ENCODE results near the gene KRTAP3-2.
"Not testable (repeated sequence)": the region's sequence is repeated elsewhere in the genome, so short reads cannot be mapped to it uniquely, and the experiment has no call there.

Gene KRTAP3-2

DNA sequence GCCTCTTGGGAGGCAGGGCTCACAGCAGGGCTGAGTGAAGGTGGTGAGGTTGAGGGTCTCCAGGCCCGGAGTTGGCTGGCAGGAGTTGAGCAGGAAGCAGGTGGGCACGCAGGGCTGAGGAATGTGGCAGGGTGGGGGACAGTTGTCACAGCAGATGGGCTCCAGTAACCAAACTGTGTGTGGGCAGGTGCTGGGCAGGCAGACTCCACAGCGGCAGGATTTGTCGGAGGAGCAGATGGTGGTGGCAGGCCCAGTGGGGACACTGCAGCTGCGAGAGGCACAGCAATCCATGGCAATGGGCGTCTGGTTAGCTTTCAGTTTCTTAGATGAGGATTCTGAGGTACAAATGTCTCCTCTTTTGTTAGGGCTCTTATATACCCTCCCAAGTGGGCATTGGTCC lies at the start of gene KRTAP3-2:
TSS of gene KRTAP3-2 (minus strand) at position 344 of the 400 bp plus-strand sequence. CDS start at position 291, 53 bp downstream.
- DNase-seq (ENCODE audit: low spot score): not testable (repeated sequence)

DNA sequence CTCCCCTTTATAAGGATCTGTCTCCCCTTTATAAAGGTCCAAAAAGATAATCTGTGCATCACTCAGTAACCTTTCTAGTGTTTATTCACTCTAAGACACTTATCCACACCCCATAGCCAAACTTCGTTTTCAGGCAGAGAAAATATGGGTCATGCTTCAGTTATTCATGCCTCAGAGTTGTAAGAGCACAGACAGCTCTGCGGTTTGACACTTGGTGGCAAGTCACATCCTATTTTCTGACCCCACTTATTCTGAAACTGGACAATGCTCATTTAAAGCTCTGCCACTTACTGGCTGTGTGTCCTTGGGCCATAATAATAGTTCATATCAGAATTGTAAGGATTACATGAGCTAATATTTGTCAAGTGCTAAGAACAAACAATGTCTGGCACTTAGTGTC lies 49.4 kb upstream of the KRTAP3-2 start:
- no peak for DNase-seq (ENCODE audit: low spot score)

DNA sequence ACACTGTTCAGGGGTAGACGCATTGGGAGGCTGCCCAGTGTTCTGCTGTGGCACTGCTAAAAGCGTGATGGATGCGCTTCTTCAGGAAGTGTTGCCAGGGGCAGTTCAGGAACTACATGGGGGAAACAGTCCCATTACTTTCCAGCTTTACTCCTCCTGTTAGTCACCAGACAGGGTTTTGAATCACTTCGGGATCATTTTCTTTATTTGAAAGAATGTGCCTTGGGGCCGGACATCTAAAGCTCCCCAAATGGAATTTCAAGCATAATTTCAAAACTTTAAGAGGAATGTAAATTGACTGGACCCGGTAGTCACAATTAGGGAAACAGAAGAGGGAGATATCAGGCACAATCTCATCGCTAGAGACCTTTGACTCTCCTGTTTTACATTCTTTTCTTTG lies 48.7 kb upstream of the KRTAP3-2 start:
- no peak for DNase-seq (ENCODE audit: low spot score)

DNA sequence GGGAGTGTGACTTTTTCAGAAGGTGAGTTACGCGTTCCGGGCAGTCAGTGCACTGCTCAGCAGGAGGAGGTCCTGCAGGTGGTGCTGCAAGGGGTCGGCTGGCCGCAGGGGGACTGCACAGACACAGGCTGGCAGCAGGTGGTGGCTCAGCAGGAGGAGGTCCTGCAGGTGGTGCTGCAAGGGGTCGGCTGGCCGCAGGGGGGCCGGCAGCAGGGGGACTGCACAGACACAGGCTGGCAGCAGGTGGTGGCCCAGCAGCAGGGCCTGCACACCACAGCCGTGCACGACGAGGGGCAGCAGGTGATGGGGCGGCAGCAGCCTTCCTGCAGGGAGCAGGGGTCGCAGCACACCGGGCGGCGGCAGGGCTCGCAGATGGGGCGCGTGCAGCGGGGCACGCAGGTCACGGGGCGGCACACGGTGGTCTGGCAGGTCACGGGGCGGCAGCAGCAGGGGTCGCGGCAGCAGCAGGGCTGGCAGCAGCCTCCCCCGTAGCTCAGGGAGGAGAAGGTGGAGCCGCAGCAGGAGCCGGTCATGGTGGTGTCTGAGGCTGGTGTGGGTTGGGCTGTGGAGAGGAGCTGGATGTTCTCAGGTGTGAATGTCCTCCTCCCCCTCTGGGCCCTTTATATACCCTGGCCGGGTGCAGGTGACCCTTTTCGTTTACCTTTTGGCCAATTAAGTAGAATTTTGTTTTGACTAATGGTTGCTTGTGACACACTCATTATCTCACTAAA lies 47.2 kb upstream of the KRTAP3-2 start, which contains the start of gene KRTAP2-1:
TSS of gene KRTAP2-1 (minus strand) at position 582 of the 731 bp plus-strand sequence. CDS start at position 533, 49 bp downstream.
- not testable (repeated sequence) for DNase-seq (ENCODE audit: low spot score)

DNA sequence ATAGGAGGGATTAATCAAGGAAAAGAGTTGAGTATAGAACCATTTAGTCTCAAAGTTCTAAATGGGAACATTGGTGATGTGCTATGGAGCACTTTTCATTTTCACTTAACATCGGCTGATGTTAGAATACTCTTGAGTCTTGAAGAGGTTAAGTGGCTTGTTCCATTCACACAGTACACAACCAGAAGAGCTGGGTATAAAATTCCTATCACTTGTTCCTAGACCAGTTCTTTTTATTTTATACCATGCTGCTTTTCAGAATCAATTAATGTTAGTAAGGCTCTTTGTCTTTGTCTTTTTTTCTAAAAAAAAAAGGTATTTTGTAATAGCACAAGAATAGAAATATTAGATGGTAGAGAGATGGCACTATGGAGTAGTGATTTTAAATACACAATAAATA lies 43.2 kb upstream of the KRTAP3-2 start:
- DNase-seq (ENCODE audit: low spot score): no peak

DNA sequence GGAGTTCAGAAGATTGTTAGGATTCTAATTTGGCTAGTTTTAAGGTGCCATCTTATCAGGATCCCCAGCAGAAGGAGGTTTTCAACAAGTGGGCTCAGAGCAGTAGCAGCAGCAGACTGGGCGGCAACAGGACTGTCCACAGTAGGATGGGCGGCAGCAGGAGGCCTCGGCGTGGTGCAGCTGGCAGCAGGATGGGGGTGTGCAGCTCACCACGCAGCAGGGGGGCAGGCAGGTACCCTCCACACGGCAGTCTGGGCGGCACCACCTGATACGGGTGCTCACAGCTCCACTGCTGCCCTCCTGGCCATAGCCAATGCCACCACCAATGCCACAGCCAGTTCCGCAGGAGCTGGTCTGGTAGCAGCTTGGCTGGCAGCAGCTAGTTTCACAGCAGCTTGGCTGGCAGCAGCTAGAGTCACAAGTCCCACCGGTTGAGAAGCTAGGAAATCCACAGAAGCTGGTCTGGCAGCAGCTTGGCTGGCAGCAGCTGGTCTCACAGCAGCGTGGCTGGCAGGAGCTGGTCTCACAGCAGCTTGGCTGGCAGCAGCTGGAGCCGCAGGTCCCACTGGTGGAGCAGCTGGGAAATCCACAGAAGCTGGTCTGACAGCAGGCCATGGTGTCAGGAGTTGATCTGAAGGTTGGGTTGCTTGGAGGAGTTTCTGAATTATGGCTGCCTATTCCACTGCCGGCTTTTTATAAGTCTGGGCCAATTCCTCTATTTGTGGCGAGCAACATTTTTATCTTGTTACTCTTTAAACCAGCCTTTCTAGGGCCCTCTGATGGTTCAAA lies 41.3 kb upstream of the KRTAP3-2 start, which contains the start of gene KRTAP1-1:
TSS of gene KRTAP1-1 (minus strand) at position 668 of the 789 bp plus-strand sequence. CDS start at position 615, 53 bp downstream.
- DNase-seq (ENCODE audit: low spot score): not testable (repeated sequence)

DNA sequence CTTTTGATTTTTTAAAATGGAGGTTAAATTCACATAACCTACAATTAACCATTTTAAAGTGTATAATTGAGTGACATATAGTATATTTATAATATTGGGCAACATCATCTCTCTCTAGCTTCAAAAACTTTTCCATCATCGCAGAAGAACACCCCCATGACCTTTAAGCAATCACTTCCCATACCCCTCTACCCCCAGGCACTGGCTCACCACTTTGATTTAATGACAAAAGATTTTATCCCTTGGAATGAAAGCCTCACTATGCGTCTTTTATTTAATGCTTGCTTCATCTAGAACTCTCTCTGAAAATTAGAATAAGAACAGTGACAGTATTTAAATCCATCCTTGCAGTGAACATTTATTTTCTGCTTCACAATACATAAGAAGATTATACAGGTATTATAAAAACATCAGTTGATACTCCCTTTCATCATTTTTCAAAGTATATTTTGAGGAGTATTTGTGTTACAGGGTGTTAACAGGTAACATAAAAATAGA lies 38.2 kb upstream of the KRTAP3-2 start:
- DNase-seq (ENCODE audit: low spot score): no peak

DNA sequence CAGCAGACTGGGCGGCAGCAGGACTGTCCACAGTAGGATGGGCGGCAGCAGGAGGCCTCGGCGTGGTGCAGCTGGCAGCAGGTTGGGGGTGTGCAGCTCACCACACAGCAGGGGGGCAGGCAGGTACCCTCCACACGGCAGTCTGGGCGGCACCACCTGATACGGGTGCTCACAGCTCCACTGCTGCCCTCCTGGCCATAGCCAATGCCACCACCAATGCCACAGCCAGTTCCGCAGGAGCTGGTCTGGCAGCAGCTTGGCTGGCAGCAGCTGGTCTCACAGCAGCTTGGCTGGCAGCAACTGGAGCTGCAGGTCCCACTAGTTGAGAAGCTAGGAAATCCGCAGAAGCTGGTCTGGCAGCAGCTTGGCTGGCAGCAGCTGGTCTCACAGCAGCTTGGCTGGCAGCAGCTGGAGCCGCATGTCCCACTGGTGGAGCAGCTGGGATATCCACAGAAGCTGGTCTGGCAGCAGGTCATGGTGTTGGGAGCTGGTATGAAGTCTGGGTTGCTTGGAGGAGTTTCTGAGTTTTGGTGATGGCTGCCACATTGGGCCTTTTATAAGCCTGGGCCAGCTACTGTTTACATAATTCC lies 34.7 kb upstream of the KRTAP3-2 start, which contains the start of gene KRTAP1-3:
TSS of gene KRTAP1-3 (minus strand) at position 529 of the 590 bp plus-strand sequence. CDS start at position 476, 53 bp downstream.
- not testable (repeated sequence) for DNase-seq (ENCODE audit: low spot score)

DNA sequence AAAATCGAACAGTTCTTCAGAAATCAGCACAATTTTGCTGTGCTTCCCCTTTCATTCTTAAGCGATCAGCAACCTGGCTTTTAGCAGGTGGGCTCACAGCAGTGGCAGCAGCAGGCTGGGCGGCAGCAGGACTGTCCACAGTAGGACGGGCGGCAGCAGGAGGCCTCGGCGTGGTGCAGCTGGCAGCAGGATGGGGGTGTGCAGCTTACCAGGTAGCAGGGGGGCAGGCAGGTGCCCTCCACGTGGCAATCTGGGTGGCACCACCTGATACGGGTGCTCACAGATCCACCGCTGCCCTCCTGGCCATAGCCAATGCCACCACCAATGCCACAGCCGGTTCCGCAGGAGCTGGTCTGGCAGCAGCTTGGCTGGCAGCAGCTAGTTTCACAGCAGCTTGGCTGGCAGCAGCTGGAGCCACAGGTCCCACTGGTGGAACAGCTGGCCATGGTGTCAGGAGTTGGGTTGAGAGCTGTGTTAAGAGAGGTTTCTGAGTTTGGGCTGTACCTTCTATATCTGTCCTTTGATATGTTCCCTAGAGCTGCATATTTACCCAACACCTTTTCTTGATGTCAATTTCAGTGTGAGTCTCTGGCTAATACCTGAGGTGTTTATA lies 30.0 kb upstream of the KRTAP3-2 start, which contains the start of gene KRTAP1-4:
TSS of gene KRTAP1-4 (minus strand) at position 563 of the 613 bp plus-strand sequence. CDS start at position 446, 117 bp downstream.
- no peak for DNase-seq (ENCODE audit: low spot score)

DNA sequence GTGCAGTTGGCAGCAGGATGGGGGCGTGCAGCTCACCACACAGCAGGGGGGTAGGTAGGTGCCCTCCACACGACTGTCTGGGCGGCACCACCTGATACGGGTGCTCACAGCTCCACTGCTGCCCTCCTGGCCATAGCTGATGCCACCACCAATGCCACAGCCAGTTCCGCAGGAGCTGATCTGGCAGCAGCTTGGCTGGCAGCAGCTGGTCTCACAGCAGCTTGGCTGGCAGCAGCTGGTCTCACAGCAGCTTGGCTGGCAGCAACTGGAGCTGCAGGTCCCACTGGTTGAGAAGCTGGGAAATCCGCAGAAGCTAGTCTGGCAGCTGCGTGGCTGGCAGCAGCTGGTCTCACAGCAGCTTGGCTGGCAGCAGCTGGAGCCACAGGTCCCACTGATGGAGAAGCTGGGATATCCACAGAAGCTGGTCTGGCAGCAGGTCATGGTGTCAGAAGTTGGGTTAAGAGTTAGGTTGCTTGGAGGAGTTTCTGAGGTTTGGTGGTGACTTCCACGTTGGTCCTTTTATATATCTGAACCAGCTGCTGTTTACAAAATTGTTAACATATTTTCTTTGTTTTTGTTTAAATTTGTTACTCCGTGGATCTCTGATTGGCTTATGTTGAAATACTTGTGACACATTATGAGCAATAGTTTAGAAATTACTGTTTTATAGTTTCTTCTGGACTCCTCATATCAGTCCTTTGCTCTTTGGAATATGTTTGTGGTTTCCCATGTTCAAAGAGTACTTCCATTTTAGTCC lies 27.2 kb upstream of the KRTAP3-2 start, which contains the start of gene KRTAP1-5:
TSS of gene KRTAP1-5 (minus strand) at position 494 of the 757 bp plus-strand sequence. CDS start at position 441, 53 bp downstream.
- no peak for DNase-seq (ENCODE audit: low spot score)

DNA sequence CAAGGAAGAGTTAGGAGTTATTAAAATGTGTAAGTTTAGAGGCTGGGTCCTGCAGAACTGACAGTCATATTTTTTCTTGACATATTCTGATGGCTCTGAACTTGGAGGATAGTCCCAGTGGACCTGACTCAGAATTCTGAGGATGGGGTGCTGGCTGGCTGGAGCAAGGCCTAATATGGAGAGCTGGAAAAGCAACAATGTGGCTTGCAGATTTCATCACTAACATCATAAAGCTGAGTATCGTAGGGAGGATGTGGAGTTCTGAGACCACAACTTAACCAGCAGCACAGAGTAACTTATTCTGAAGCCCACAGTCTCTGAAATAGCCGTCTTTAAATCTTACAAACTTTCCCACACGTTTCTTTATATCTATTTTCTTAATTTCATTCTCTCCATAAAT lies 25.0 kb upstream of the KRTAP3-2 start:
- DNase-seq (ENCODE audit: low spot score): no peak

DNA sequence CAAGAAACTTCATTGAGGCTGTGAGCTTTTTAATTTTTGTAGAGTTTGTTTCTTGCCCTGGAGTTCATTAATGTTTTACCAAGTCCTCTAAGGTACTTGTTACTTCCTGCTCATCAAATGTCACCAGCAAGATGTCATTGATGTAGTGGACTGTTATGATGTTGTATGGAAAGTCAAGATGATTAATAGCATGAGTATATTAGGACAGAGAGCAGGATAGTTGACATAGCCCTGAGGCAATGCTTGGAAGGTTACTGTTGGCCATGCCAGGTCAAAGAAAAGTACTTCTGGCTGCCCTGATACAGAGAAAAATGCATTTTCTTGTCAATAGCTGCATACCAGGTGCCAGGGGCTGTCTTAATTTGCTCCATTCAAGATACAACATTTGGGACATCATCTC lies 20.6 kb upstream of the KRTAP3-2 start:
- no peak for DNase-seq (ENCODE audit: low spot score)

DNA sequence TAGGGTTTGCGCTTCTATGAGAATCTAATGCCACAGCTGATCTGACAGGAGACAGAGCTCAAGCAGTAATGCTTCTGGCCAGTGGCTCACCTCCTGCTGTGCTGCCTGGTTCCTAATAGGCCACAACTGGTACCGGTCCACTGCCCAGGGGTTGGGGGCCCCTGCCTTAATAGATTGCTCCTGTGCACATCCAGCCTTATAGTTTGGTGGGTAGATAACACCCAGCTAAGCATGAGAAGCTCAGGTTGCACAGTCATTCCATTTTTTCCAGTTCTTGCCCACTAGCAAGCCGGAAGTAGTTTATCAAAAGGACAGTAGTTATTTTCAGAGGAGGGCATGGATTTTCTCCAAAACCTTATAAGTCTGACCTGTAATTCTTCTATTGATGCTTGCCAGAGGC lies 19.7 kb upstream of the KRTAP3-2 start:
- no peak for DNase-seq (ENCODE audit: low spot score)

DNA sequence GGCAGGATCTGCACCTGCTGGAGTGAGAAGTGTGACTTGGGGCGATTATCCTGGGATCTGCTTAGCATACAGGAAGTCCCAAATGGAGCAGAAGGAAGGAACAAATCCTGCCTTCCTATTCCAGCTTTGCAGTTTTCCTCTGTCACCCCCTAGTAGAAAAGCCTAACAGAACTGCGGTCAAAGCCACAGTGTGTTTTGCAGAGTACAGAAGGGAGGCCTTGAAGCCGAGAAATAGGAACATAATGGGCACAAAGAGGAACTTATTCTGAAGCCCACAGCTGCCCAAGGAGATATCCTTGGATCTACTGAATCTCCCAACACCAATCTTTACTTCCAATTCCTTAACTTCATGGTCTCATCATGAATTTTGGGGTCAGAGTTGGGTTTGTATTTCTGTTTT lies 18.8 kb upstream of the KRTAP3-2 start:
- no peak for DNase-seq (ENCODE audit: low spot score)

DNA sequence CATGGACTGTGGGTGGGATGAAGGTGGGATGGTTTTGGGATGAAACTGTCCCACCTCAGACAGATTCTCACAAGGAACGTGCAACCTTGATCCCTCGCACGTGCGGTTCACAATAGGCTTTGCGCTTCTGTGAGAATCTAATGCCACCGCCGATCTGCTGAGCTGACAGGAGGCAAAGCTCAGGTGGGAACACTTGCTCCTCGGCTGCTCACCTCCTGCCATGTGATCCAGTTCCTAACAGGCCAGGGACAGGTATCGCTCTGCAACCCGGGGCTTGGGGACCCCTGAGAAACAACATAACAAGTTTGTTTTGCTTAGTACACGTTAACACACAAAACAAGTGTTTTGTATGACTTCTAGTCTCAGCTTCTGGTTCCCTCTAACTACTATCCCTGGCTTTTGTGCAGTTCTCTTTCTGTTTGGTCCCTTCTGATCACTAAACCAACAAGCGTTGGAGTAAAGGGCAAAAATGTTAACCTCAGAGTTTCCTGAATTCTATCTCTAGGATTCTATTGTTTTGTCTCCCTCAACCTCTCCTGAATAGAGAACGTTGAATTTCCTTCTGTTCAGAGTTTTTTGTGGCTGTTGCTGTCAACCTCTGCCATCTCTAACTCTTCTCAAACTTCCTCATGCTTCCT lies 17.0 kb upstream of the KRTAP3-2 start:
- no peak for DNase-seq (ENCODE audit: low spot score)

DNA sequence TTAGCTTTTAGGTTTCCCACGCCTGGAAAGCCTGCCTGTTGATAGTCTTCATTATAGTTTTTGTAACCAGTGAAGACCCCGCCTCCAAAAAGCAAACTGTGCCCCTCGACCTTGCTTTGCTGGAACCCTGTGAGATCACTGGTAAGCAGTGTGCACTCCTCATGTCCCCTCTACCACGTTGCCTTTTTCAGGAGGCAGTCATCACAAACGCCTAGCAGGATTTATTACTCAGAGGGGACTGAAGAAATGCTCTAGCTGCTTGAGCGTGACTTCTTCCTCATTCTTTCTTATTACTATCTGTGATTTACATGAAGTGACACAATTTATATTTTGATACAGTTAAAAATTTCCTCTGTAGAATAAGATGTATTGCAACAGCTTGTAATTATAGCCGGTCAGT lies 15.7 kb upstream of the KRTAP3-2 start:
- no peak for DNase-seq (ENCODE audit: low spot score)

DNA sequence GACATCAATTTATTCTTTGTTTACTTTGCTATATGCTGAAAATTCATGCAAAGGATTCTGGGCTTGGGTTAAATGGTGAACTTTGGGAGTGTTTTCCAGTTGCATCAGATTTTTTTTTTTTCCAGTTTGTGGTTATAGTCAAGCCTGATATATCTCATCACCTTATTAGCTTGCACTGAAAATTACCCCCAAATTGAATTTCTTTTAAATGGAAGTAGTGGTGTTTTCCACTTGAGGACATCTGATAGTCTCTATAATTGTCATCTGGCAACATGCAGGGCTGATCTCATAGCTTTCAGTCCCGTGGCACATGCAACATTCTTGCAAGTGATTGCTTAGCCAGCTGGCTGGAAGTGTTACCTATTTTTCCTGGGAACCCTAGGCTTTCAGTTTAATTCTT lies 13.9 kb upstream of the KRTAP3-2 start:
- no peak for DNase-seq (ENCODE audit: low spot score)

DNA sequence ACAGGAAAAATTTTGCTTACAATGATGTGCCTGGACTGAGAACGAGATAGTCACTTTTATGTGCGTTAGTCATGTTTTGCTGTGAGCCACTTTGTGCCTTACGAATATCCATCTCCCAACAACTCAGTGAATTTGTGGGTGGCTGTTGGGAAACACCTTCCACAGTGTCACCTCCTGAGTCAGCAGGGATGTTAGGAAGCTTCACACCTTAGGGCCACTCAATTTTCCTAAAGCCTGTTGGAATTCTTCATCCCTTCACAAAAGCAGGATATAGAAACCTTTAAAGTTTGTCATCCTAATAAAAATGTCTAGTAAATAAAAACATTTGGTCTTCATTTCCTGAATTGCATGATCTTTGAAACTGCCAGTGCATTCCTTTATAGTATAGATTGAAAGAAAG lies 13.5 kb upstream of the KRTAP3-2 start:
- DNase-seq (ENCODE audit: low spot score): no peak

DNA sequence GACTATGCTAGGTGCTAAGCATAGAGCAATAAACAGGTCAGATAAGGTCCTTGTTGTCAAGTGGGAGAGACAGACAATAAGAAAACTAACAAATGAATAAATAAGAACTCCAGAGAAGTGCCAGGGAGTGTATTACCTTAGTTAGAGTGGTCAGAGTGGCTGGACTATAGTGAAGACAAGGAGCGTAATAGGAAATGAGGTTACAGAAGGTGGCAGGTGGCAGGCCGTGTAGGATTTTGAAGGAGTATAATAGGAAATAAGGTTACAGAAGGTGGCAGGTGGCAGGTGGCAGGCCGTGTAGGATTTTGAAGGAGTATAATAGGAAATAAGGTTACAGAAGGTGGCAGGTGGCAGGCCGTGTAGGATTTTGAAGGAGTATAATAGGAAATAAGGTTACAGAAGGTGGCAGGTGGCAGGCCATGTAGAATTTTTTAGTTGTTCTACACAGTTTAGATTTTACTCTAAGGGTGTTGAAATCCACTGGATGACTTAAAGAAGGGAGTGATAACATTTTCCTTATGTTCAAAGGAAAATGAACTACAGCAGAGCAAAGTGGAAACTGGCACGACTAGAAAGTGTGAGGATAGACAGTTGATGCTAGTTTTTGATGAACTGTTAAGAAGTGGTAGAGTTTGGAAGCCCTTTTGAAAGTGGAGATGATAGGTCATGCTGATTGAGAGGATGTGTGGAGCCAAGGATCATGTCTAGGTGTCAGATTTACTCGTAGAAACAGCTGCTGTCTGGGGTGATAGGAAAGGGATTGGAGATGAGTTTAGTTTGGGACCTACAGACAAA lies 12.8 kb upstream of the KRTAP3-2 start:
- DNase-seq (ENCODE audit: low spot score): no peak

All from activated CD4-positive, alpha-beta T cell treated with anti-CD3 and anti-CD28 coated beads, Interleukin-2, Interleukin-4, amounts not matched to agents 100 ng/mL and 50 ng/mL, durations not matched to agents 16 hours and 8 hours (primary cell).